MCF 10A (cell line): ENCODE measurements around the gene FLT4. TPM values are rescaled to one million over a fixed set of nuclear protein-coding genes. Genes with fewer than 3 reads are reported as not detected.

ENCODE experiments used
- BruUV-seq: library from RNA; stranded (reverse); fragments of 400-500 nt; replicated peaks from 2 replicates; lab custom pipeline; 2021; lab: Mats Ljungman, UMichigan
- CTCF ChIA-PET: fragments of 300-600 bp; sonication (Branson Sonifier 250); formaldehyde crosslinking; extraction: SDS; loops from one replicate; lab custom pipeline; 2021; ENCODE audit warnings: antibody characterized with exemption, inconsistent platforms; lab: Yijun Ruan, JAX
- POLR2A ChIA-PET: fragments of 300-600, 350-650 bp; sonication (Branson Sonifier 250); formaldehyde crosslinking; extraction: SDS; loops from one replicate; lab custom pipeline; 2020; ENCODE audit warnings: antibody characterized with exemption, inconsistent platforms; lab: Yijun Ruan, JAX
- DNase-seq: peaks from one replicate; pipeline ENCODE4 v3.0.0-alpha.2; 2018; ENCODE audit not compliant: unreplicated experiment
- H3K27ac Mint-ChIP-seq: one replicate; pipeline ENCODE4 v1.8.0; 2022; ENCODE audit warnings: mild to moderate bottlenecking, low read depth, mixed read lengths; ENCODE audit not compliant: unreplicated experiment
- H3K27me3 Mint-ChIP-seq: one replicate; pipeline ENCODE4 v1.8.0; 2022; ENCODE audit warnings: mixed read lengths; ENCODE audit not compliant: insufficient read depth, unreplicated experiment
- H3K36me3 Mint-ChIP-seq: one replicate; pipeline ENCODE4 v1.8.0; 2022; ENCODE audit warnings: mild to moderate bottlenecking, moderate library complexity, mixed read lengths; ENCODE audit not compliant: insufficient read depth, unreplicated experiment
- H3K4me1 Mint-ChIP-seq: one replicate; pipeline ENCODE4 v1.8.0; 2022; ENCODE audit warnings: mixed read lengths; ENCODE audit not compliant: insufficient read depth, unreplicated experiment
- H3K4me3 Mint-ChIP-seq: one replicate; pipeline ENCODE4 v1.8.0; 2022; ENCODE audit warnings: mild to moderate bottlenecking, moderate library complexity, mixed read lengths; ENCODE audit not compliant: unreplicated experiment
- H3K9me3 Mint-ChIP-seq: one replicate; pipeline ENCODE4 v1.8.0; 2022; ENCODE audit warnings: mixed read lengths; ENCODE audit not compliant: unreplicated experiment
- CTCF ChIP-seq: fragments of 200-600 bp; IDR thresholded peaks from one replicate; pipeline ENCODE4 v1.8.0; 2022; ENCODE audit warnings: antibody characterized with exemption, mild to moderate bottlenecking; ENCODE audit not compliant: unreplicated experiment
- intact Hi-C: fragments of 100-400 bp; cut with micrococcal nuclease; formaldehyde crosslinking; loops from 2 replicates; pipeline ENCODE4 v1.14.1; 2022
- total RNA-seq: library from RNA; stranded (reverse); gene quantifications from 2 replicates; pipeline ENCODE4 v1.2.3, GENCODE V29; 2022

The FLT4 gene
- total RNA-seq, 1 experiment from 2014 or later, result not detected

GRCh38 chr5:180648658-180649296, 623 bp downstream of the FLT4 start:
- no peaks in the 10 kb centered on the region for H3K9me3 Mint-ChIP-seq
- H3K27me3 Mint-ChIP-seq, result peaks cover 57% of the 10 kb centered on the region
- ChIA-PET CTCF (interaction anchor here (1.5 kb wide), 1 partner anchor 42 kb away, joined by 6 read pairs; no protein-coding TSS in a partner anchor), POLR2A (no interaction called here)
- TF ChIP-seq CTCF, result no peak
- no peaks in the 10 kb centered on the region for H3K36me3 Mint-ChIP-seq
- intact Hi-C loops, result no loop called here
- peaks cover 6% of the 10 kb centered on the region for H3K4me1 Mint-ChIP-seq
- no TSS peak for BruUV-seq
- H3K4me3 Mint-ChIP-seq, result no peak overlapping the region
- no peak overlapping the region for H3K27ac Mint-ChIP-seq
- DNase-seq, result no peak

GRCh38 chr5:180647941-180648500, 1.4 kb downstream of the FLT4 start:
- intact Hi-C loops, result no loop called here

GRCh38 chr5:180647465-180647864, 1.9 kb downstream of the FLT4 start:
- Mint-ChIP-seq H3K36me3 (no peaks in the 10 kb centered on the region), H3K27me3 (peaks cover 55% of the 10 kb centered on the region), H3K27ac (no peak overlapping the region), H3K4me3 (no peak overlapping the region), H3K9me3 (no peaks in the 10 kb centered on the region), H3K4me1 (peaks cover 6% of the 10 kb centered on the region)
- ChIA-PET POLR2A (interaction anchor here (0.9 kb wide), 1 partner anchor 10 kb away, joined by 3 read pairs; no protein-coding TSS in a partner anchor), CTCF (interaction anchor here (0.6 to 1.5 kb wide), 2 partner anchors 29 to 41 kb away, joined by 3 to 6 read pairs; no protein-coding TSS in a partner anchor)
- TF ChIP-seq CTCF, result no peak
- DNase-seq, result no peak
- intact Hi-C loops, result no loop called here
- BruUV-seq, result no TSS peak

More at GRCh38 chr5:180647941-180648500, 1.4 kb downstream of the FLT4 start:
- Mint-ChIP-seq H3K4me1 (peaks cover 6% of the 10 kb centered on the region), H3K27me3 (peaks cover 60% of the 10 kb centered on the region), H3K36me3 (no peaks in the 10 kb centered on the region), H3K4me3 (no peak overlapping the region), H3K27ac (no peak overlapping the region), H3K9me3 (no peaks in the 10 kb centered on the region)
- CTCF ChIA-PET, result interaction anchor here (0.6 to 1.5 kb wide), 2 partner anchors 28 to 42 kb away, joined by 3 to 6 read pairs; no protein-coding TSS in a partner anchor
- TF ChIP-seq CTCF, result no peak
- DNase-seq, result no peak
- BruUV-seq, result no TSS peak
- POLR2A ChIA-PET, result interaction anchor here (0.9 kb wide), 1 partner anchor 9 kb away, joined by 3 read pairs; no protein-coding TSS in a partner anchor

GRCh38 chr5:180646963-180647305, 2.5 kb downstream of the FLT4 start:
- no TSS peak for BruUV-seq
- POLR2A ChIA-PET, result interaction anchor here (0.9 kb wide), 1 partner anchor 10 kb away, joined by 3 read pairs; no protein-coding TSS in a partner anchor

More at GRCh38 chr5:180646963-180647305, 2.5 kb downstream of the FLT4 start:
- Mint-ChIP-seq H3K36me3 (no peaks in the 10 kb centered on the region), H3K9me3 (no peaks in the 10 kb centered on the region), H3K4me1 (peaks cover 6% of the 10 kb centered on the region), H3K4me3 (no peak overlapping the region), H3K27ac (no peak overlapping the region), H3K27me3 (peaks cover 49% of the 10 kb centered on the region)
- intact Hi-C loops, result no loop called here
- TF ChIP-seq CTCF, result no peak
- CTCF ChIA-PET, result no interaction called here
- no peak for DNase-seq
